CD4-positive, CD25-positive, alpha-beta regulatory T cell (primary cell): ENCODE measurements around the gene GPR34. TPM values are rescaled to one million over a fixed set of nuclear protein-coding genes. Genes with fewer than 3 reads are reported as not detected.
A peak's percentile ranks its signal among the peaks of the same experiment; 100 is the strongest.

ENCODE experiments used
- ATAC-seq, 2 donors: fragments of 150-1000 bp; cut with Tn5 transposase; one replicate each; pipeline ENCODE4 v1.10.0; 2021; ENCODE audit warnings: low read depth in 2 of 2, moderate number of reproducible peaks in 2 of 2, moderate library complexity in 1 of 2
- DNase-seq, 3 donors: peaks; one replicate each; pipeline versions ENCODE4 v3.0.0 to v3.0.0-alpha.2; 2012 to 2022; ENCODE audit warnings: mixed read lengths in 1 of 3
- H3K27ac ChIP-seq: one replicate; pipeline ENCODE4 v1.7.0; 2013; ENCODE audit warnings: mild to moderate bottlenecking, low read length; ENCODE audit not compliant: insufficient read depth, poor library complexity, severe bottlenecking
- H3K27me3 ChIP-seq: one replicate; pipeline ENCODE4 v1.7.0; 2013; ENCODE audit warnings: low read length; ENCODE audit not compliant: control insufficient read depth, insufficient read depth
- H3K36me3 ChIP-seq: one replicate; pipeline ENCODE4 v1.7.0; 2013; ENCODE audit warnings: mild to moderate bottlenecking, low read length, moderate library complexity; ENCODE audit not compliant: control insufficient read depth, insufficient read depth
- H3K4me1 ChIP-seq: 2 replicates; pipeline ENCODE4 v1.7.0; 2013; ENCODE audit warnings: mild to moderate bottlenecking, low read length; ENCODE audit not compliant: insufficient read depth, control insufficient read depth, poor library complexity, severe bottlenecking
- H3K4me3 ChIP-seq: one replicate; pipeline ENCODE4 v1.7.0; 2013; ENCODE audit warnings: low read depth, mild to moderate bottlenecking, low read length, moderate library complexity
- H3K9me3 ChIP-seq, 2 experiments: 1 replicate in 1 of 2; 2 replicates in 1 of 2; pipeline ENCODE4 v1.7.0; 2013; ENCODE audit warnings: low read length in 2 of 2, mild to moderate bottlenecking in 1 of 2, moderate library complexity in 1 of 2; ENCODE audit not compliant: control insufficient read depth in 2 of 2
- H3K27ac Mint-ChIP-seq, 3 donors: one replicate each; pipeline ENCODE4 v1.8.0; 2020 to 2022; ENCODE audit warnings: mild to moderate bottlenecking in 3 of 3, mixed read lengths in 3 of 3, moderate library complexity in 2 of 3
- H3K27me3 Mint-ChIP-seq: one replicate; pipeline ENCODE4 v1.8.0; 2022; ENCODE audit warnings: mild to moderate bottlenecking, mixed read lengths
- H3K36me3 Mint-ChIP-seq: one replicate; pipeline ENCODE4 v1.8.0; 2020; ENCODE audit warnings: mixed read lengths
- H3K4me1 Mint-ChIP-seq, 4 donors: one replicate each; pipeline ENCODE4 v1.8.0; 2020 to 2022; ENCODE audit warnings: mixed read lengths in 4 of 4, mild to moderate bottlenecking in 1 of 4
- H3K4me3 Mint-ChIP-seq, 4 donors: one replicate each; pipeline ENCODE4 v1.8.0; 2020 to 2022; ENCODE audit warnings: mild to moderate bottlenecking in 4 of 4, mixed read lengths in 4 of 4, moderate library complexity in 3 of 4
- H3K9me3 Mint-ChIP-seq, 7 donors: one replicate each; pipeline ENCODE4 v1.8.0; 2020 to 2022; ENCODE audit warnings: mixed read lengths in 7 of 7, mild to moderate bottlenecking in 3 of 7, moderate library complexity in 2 of 7
- polyA plus RNA-seq, 4 donors: library from polyadenylated mRNA; unstranded; fragments of 300-500 nt; fragmentation: Illumina TruSeq; gene quantifications; one replicate each; pipeline ENCODE4 v1.2.3, GENCODE V29; 2021
- total RNA-seq: library from RNA; stranded (reverse); gene quantifications from one replicate; pipeline ENCODE4 v1.2.3, GENCODE V29; 2022

The GPR34 gene
- total and polyA plus RNA-seq, 5 donors from 2014 or later: 0.17 to 0.53 (median 0.24) TPM; not detected in 2

DNA sequence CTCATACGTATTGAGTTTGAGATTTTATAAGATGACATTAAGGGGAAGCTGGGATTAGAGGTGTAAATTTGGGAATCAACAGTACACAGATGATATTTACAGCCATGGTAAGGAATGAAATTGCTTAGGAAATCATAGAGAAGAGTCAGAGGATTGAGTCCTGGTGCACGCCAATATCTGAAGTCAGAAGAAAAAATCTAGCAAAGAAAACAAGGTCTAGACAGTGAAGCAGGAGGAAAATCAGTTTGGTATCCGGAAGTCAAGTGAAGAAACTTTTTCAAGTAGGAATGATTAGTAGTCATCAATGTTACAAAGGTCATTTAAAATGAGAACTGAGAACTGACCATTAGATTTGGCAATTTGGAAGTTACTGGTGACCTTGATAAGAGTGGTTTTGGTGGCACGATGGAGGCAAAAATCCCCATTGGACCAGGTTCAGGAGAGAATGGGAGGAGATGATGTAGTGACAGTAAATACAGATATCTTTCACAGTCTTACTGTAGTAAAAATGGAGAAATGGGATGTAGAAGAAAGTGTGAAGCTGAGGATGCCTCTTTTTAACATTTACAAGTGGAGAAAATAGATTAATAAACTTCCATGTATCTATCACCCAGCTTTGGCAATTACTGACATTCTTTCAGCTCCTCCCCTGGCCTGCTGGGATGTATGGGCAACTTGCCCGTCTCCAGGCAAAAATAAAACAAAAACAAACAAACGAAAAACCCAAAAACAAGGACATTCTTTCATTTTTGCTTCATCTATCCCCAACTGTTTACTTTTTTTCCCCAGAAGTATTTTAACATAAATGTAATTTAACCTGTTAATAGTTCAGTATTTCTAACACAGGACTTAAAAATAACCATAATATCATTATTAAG is 11.4 kb upstream of the GPR34 start:
- H3K4me1 ChIP-seq: no peaks in the 10 kb centered on the region
- ATAC-seq (no peak), DNase-seq (no peak)
- H3K27ac Mint-ChIP-seq: peak overlapping the region in 1 of 3 donors; percentile 91
- peaks cover 8 to 25% (median 19%) of the 10 kb centered on the region in 4 donors for H3K4me1 Mint-ChIP-seq
- peaks cover 4% of the 10 kb centered on the region for H3K36me3 ChIP-seq
- no peaks in the 10 kb centered on the region for H3K27me3 Mint-ChIP-seq
- no peaks in the 10 kb centered on the region for H3K9me3 ChIP-seq
- no peak overlapping the region for H3K4me3 ChIP-seq
- H3K4me3 Mint-ChIP-seq: no peak overlapping the region
- H3K27ac ChIP-seq: no peak overlapping the region
- H3K27me3 ChIP-seq: no peaks in the 10 kb centered on the region
- H3K9me3 Mint-ChIP-seq: peaks cover 0 to 3% (median 0%) of the 10 kb centered on the region in 7 donors
- peaks cover 4% of the 10 kb centered on the region for H3K36me3 Mint-ChIP-seq

DNA sequence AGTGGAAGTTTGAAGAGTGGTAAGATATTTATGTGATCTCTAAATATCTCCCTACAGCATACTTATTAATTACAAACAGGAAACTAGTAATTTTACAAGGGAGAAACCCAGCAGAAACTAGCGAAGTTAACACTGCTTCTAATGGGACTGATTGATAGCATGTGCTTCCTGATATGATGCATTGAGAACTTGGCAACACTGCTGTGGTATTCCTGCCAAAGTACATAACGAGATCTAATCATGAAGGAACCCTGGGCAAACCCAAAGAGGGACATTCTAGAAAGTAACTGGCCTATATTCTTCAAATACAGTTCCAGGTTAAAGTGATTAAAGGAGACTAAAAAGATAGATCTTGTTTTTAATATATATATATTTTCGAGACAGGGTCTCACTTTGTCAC is 4.6 kb upstream of the GPR34 start:
- peaks cover 4% of the 10 kb centered on the region for H3K36me3 Mint-ChIP-seq
- no peak overlapping the region for H3K4me3 Mint-ChIP-seq
- no peaks in the 10 kb centered on the region for H3K9me3 ChIP-seq
- ATAC-seq (no peak), DNase-seq (no peak)
- no peaks in the 10 kb centered on the region for H3K27me3 Mint-ChIP-seq
- H3K36me3 ChIP-seq: peaks cover 7% of the 10 kb centered on the region
- H3K4me1 ChIP-seq: no peaks in the 10 kb centered on the region
- H3K4me1 Mint-ChIP-seq: peaks cover 6 to 21% (median 16%) of the 10 kb centered on the region in 4 donors
- no peak overlapping the region for H3K27ac Mint-ChIP-seq
- H3K9me3 Mint-ChIP-seq: no peaks in the 10 kb centered on the region
- no peaks in the 10 kb centered on the region for H3K27me3 ChIP-seq
- no peak overlapping the region for H3K4me3 ChIP-seq
- no peak overlapping the region for H3K27ac ChIP-seq

DNA sequence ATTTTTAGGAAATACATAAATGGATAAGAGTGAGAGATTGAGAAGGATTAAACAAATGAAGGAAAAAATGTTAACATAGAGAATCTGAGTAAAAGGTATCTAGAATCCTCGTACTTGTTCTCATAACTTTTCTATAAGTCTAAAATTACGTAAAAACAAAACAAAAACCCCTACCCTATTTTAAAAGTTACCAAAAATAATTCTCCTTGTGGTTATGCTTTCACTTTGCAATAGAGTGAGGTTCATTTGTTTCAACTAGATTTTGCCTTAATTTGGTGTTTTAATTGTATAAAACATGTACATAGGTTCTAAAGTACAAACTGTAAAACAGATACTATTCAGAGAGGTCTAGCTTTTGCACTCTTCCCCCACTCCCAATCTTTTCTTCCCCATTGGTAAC is 3.8 kb upstream of the GPR34 start:
- Mint-ChIP-seq H3K36me3 (peaks cover 4% of the 10 kb centered on the region), H3K9me3 (no peaks in the 10 kb centered on the region), H3K4me3 (no peak overlapping the region), H3K27me3 (no peaks in the 10 kb centered on the region), H3K4me1 (peaks cover 6 to 24% (median 16%) of the 10 kb centered on the region in 4 donors), H3K27ac (peak overlapping the region in 1 of 3 donors; percentile 89)
- H3K4me3 ChIP-seq: no peak overlapping the region
- H3K9me3 ChIP-seq: no peaks in the 10 kb centered on the region
- H3K27ac ChIP-seq: no peak overlapping the region
- H3K4me1 ChIP-seq: no peaks in the 10 kb centered on the region
- peaks cover 6% of the 10 kb centered on the region for H3K36me3 ChIP-seq
- DNase-seq: no peak
- no peak for ATAC-seq
- H3K27me3 ChIP-seq: no peaks in the 10 kb centered on the region

DNA sequence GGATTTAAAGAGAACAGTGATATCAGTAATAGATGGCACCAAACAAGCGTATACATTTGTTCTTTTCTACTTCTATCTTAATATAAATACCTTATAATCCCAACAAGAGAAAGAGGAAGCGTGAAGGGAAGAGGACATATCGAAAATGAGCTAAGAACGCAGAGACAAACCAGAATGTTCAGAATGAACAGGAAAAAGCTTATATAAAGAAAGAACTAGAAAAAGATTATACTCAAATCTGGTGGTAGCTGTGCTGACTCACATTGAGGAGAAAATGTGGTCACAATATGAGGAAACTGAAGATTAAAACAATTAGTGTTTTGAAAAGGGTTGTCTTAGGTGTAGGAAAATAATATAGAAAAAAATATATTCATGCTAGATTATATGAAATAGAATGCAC is 2.0 kb upstream of the GPR34 start:
- Mint-ChIP-seq H3K4me1 (peaks cover 6 to 35% (median 19%) of the 10 kb centered on the region in 4 donors), H3K27me3 (no peaks in the 10 kb centered on the region), H3K4me3 (no peak overlapping the region), H3K36me3 (peaks cover 4% of the 10 kb centered on the region), H3K27ac (peak overlapping the region in 1 of 3 donors; percentile 66), H3K9me3 (no peaks in the 10 kb centered on the region)
- Histone ChIP-seq H3K27me3 (no peaks in the 10 kb centered on the region), H3K4me1 (no peaks in the 10 kb centered on the region), H3K27ac (no peak overlapping the region), H3K9me3 (no peaks in the 10 kb centered on the region), H3K36me3 (peaks cover 6% of the 10 kb centered on the region), H3K4me3 (no peak overlapping the region)
- DNase-seq: no peak
- ATAC-seq: no peak

DNA sequence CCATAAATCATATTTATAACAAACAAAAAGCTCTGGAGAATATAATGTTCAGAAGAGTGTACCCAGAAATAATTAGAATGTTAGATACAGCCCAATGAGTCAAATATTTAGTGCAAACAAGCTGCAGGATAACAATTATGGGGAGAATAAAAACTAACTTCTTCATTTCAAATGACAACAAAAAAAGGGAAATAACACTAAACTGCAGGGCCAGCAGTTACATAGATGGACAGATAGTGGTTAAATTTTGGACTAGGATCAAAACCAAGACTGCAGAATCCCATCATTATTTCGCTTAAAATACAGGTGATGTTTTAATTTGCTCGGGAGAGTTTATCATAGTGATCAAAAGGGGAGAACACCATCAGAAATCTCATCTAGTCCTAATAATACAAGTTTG is 617 bp upstream of the GPR34 start:
- Histone ChIP-seq H3K36me3 (peaks cover 10% of the 10 kb centered on the region), H3K27ac (no peak overlapping the region), H3K27me3 (no peaks in the 10 kb centered on the region), H3K9me3 (no peaks in the 10 kb centered on the region), H3K4me3 (no peak overlapping the region), H3K4me1 (peaks cover 7% of the 10 kb centered on the region)
- peaks cover 11 to 44% (median 30%) of the 10 kb centered on the region in 4 donors for H3K4me1 Mint-ChIP-seq
- no peak overlapping the region for H3K27ac Mint-ChIP-seq
- ATAC-seq (no peak), DNase-seq (no peak)
- no peaks in the 10 kb centered on the region for H3K9me3 Mint-ChIP-seq
- no peak overlapping the region for H3K4me3 Mint-ChIP-seq
- peaks cover 4% of the 10 kb centered on the region for H3K36me3 Mint-ChIP-seq
- no peaks in the 10 kb centered on the region for H3K27me3 Mint-ChIP-seq

DNA sequence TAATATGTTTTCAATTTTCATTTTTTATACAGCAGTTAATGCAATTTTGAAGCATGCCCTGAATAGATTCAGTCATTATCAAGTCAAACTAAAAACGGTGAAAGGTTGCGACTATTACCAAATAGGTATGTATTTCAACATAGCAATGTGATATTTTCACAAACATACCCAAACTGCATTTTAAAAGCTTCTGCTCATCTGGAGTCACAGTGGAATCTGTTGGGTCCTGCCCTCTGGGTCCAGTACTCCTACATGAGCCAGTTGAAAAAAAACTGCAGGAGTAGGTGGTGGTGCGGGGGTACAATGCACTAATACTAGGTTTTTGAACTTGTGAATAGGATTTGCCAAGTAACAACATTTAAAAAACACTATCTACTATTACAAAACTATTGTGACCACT is 938 bp downstream of the GPR34 start:
- no peak overlapping the region for H3K4me3 Mint-ChIP-seq
- H3K27me3 Mint-ChIP-seq: no peaks in the 10 kb centered on the region
- DNase-seq (no peak), ATAC-seq (no peak)
- H3K27ac Mint-ChIP-seq: peak overlapping the region in 1 of 3 donors; percentile 63
- no peaks in the 10 kb centered on the region for H3K9me3 Mint-ChIP-seq
- H3K9me3 ChIP-seq: no peaks in the 10 kb centered on the region
- H3K36me3 ChIP-seq: peaks cover 10% of the 10 kb centered on the region
- H3K27ac ChIP-seq: no peak overlapping the region
- H3K36me3 Mint-ChIP-seq: peaks cover 8% of the 10 kb centered on the region
- peaks cover 8% of the 10 kb centered on the region for H3K4me1 ChIP-seq
- H3K4me1 Mint-ChIP-seq: peaks cover 11 to 58% (median 39%) of the 10 kb centered on the region in 4 donors
- H3K4me3 ChIP-seq: no peak overlapping the region
- no peaks in the 10 kb centered on the region for H3K27me3 ChIP-seq

DNA sequence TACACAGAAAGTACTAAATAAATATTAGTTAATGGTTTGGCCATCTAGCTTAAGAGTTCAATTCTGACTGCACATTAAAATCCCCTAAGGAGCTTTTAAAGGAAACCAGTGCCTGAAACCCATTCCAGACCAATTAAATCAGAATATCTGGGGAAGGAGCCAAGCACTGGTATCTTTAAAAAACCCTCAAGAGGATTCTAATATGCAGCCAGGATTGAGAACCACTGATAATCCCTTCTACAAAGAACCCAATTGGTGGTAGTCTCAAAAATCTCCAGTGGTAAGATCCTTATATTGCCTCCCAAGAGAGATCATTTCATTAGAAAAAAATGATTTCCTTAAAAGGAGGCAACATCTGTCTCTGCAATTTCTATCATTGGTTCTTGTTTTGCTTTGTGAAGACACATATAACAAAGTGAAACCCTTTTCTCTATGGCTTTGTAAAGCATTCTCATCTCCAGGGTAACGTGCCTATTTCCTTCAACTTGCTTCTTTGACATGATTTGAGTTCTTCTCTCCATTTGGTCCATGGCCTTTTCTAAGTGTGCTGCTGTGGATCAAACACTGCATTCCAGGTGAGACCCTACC is 3.5 kb downstream of the GPR34 start:
- Mint-ChIP-seq H3K4me1 (peaks cover 11 to 67% (median 47%) of the 10 kb centered on the region in 4 donors), H3K9me3 (peaks cover 0 to 2% (median 0%) of the 10 kb centered on the region in 7 donors), H3K4me3 (peak overlapping the region in 1 of 4 donors; percentile 22), H3K36me3 (peaks cover 8% of the 10 kb centered on the region), H3K27ac (peak overlapping the region in 2 of 3 donors; percentile 4 to 20), H3K27me3 (no peaks in the 10 kb centered on the region)
- ATAC-seq (no peak), DNase-seq (peak in 1 of 3 donors; percentile 18)
- Histone ChIP-seq H3K27ac (no peak overlapping the region), H3K4me1 (peaks cover 8% of the 10 kb centered on the region), H3K9me3 (no peaks in the 10 kb centered on the region), H3K36me3 (peaks cover 9% of the 10 kb centered on the region), H3K4me3 (no peak overlapping the region), H3K27me3 (no peaks in the 10 kb centered on the region)
